Measurements from ENCODE around the gene IGSF22. TPM values are rescaled to one million over a fixed set of nuclear protein-coding genes. Genes with fewer than 3 reads are reported as not detected.
"Not testable (repeated sequence)": the region's sequence is repeated elsewhere in the genome, so short reads cannot be mapped to it uniquely, and the experiment has no call there.

The IGSF22 gene
- total RNA-seq, 2 donors from 2014 or later: 0.34 to 0.39 TPM

DNA sequence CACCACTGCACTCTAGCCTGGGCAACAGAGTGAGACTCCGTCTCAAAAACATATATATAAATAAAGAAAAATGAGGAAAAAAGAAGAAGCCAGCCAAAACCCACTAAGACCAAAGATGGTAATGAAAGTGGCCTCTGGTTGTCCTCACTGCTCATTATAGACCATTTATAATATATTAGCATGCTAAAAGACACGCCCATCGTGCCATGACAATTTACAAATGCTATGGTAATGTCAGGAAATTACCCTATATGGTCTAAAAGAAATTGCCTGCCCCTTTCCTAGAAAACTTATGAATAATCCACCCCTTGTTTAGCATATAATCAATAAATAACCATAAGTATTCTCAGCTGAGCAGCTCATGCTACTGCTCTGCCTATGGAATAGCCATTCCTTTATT is 43.5 kb downstream of the IGSF22 start:
- no peak for DNase-seq
- no peaks in the 10 kb centered on the region for H3K27me3 Mint-ChIP-seq (ENCODE audit: low read depth)
- no peaks in the 10 kb centered on the region for H3K9me3 Mint-ChIP-seq
- H3K36me3 Mint-ChIP-seq (ENCODE audit: insufficient read depth in 2 of 2): no peaks in the 10 kb centered on the region
- ATAC-seq (replicated peaks in 1 of 2): no peak
- H3K4me3 Mint-ChIP-seq: no peak overlapping the region
- H3K27ac Mint-ChIP-seq: no peak overlapping the region
- peaks cover 5% of the 10 kb centered on the region for H3K4me1 Mint-ChIP-seq (ENCODE audit: low read depth)

GRCh38 chr11:18681949-18682348 is 44.0 kb downstream of the IGSF22 start:
- H3K4me3 Mint-ChIP-seq; H3K9me3 Mint-ChIP-seq; ATAC-seq (replicated peaks in 1 of 2); DNase-seq; H3K27ac Mint-ChIP-seq; H3K4me1 Mint-ChIP-seq (ENCODE audit: low read depth); H3K27me3 Mint-ChIP-seq (ENCODE audit: low read depth); H3K36me3 Mint-ChIP-seq (ENCODE audit: insufficient read depth in 2 of 2): not testable (repeated sequence)

DNA sequence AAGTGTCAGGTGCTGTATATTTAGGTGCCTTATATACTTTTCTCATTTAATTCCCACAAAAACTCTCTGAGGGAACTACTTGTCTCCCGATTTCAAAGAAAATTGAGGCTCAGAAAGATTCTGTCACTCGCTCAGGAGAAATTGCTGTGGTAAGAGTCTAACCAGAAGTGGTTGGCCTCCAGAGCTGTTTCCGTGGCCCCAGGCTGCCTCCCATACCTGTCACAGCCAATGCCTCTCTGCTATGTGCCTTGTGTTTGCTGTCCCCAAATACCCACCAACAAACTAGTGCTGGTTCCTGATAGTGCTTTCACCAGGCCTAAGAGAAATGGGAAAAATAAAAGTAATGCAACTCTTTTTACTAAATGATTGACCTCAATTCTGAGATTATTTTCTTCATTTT is 48.4 kb downstream of the IGSF22 start:
- H3K4me3 Mint-ChIP-seq: no peak overlapping the region
- no peak overlapping the region for H3K27ac Mint-ChIP-seq
- no peaks in the 10 kb centered on the region for H3K9me3 Mint-ChIP-seq
- no peaks in the 10 kb centered on the region for H3K36me3 Mint-ChIP-seq (ENCODE audit: insufficient read depth in 2 of 2)
- H3K4me1 Mint-ChIP-seq (ENCODE audit: low read depth): peaks cover 14% of the 10 kb centered on the region
- ATAC-seq (replicated peaks in 1 of 2): no peak
- no peak for DNase-seq
- no peaks in the 10 kb centered on the region for H3K27me3 Mint-ChIP-seq (ENCODE audit: low read depth)

DNA sequence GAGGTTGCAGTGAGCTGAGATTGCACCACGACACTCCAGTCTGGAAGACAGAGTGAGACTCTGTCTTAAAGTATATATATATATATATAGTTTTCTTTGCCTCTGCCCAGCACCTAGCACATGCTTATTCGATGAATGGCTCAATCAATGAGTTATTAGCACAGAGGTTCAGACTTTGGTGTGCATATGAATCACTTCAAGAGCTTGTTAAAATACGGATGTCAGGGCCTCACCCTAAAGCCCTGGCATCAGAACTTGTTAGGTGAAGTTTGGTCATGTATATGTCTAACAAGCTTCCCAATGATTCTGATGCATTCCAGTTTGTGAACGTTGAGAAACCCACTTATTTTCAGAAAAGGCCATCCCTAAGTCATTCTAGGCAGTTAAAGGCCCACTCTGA is 49.2 kb downstream of the IGSF22 start:
- H3K9me3 Mint-ChIP-seq: no peaks in the 10 kb centered on the region
- H3K27ac Mint-ChIP-seq: no peak overlapping the region
- H3K4me3 Mint-ChIP-seq: no peak overlapping the region
- ATAC-seq (replicated peaks in 1 of 2) (no peak), DNase-seq (no peak)
- H3K36me3 Mint-ChIP-seq (ENCODE audit: insufficient read depth in 2 of 2): no peaks in the 10 kb centered on the region
- no peaks in the 10 kb centered on the region for H3K27me3 Mint-ChIP-seq (ENCODE audit: low read depth)
- H3K4me1 Mint-ChIP-seq (ENCODE audit: low read depth): peaks cover 20% of the 10 kb centered on the region

DNA sequence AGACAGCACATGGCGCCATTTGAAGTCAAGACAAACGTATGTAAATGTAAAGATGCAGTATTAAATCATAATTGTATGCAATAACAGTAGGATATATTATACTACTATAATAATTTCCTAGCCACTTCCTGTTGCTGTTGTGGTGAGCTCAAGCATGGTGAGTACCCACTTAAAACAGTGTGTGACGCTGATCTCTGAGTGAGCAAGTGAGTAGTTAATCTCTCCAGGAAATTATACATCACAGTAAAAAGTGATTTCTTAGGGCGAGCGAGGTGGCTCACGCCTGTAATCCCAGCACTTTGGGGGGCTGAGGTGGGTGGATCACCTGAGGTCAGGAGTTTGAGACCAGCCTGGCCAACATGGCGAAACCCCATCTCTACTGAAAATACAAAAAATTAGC is 53.8 kb downstream of the IGSF22 start:
- Mint-ChIP-seq H3K27ac (peak overlapping the region; percentile 89), H3K4me1 (ENCODE audit: low read depth) (peaks cover 52% of the 10 kb centered on the region), H3K4me3 (peak overlapping the region; percentile 56 to 66)
- not testable (repeated sequence) for H3K27me3 Mint-ChIP-seq (ENCODE audit: low read depth); H3K9me3 Mint-ChIP-seq; H3K36me3 Mint-ChIP-seq (ENCODE audit: insufficient read depth in 2 of 2)
- ATAC-seq (replicated peaks in 1 of 2): peak; percentile 86 to 90
- DNase-seq: peak; percentile 35 to 42

GRCh38 chr11:18671246-18671645 is 54.7 kb downstream of the IGSF22 start:
- H3K36me3 Mint-ChIP-seq (ENCODE audit: insufficient read depth in 2 of 2): no peaks in the 10 kb centered on the region
- H3K4me3 Mint-ChIP-seq: peak overlapping the region in 1 of 2 donors; percentile 11
- no peaks in the 10 kb centered on the region for H3K27me3 Mint-ChIP-seq (ENCODE audit: low read depth)
- peak; percentile 27 to 42 for ATAC-seq (replicated peaks in 1 of 2)
- H3K27ac Mint-ChIP-seq: peak overlapping the region; percentile 12
- peak in 1 of 2 donors; percentile 17 for DNase-seq
- H3K9me3 Mint-ChIP-seq: no peaks in the 10 kb centered on the region
- H3K4me1 Mint-ChIP-seq (ENCODE audit: low read depth): peaks cover 52% of the 10 kb centered on the region

DNA sequence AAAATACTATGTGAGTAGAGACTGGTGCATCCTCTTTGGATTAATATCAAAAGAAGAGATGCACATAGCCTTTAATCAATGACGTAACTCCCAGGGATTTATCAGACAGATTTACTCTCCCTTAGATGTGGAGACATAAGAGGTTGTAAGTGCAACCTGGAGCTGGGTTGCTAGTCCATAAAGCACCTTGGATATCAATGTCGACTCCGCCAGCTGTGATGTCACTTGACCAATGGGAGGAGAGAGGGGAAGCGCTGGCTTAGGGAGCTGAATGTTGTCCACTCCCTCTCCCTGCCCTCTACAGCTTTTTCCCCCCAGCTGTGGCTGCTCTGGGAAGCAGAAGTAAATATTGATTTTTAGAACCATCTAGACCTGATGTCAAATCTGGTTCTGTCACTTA is 56.3 kb downstream of the IGSF22 start:
- DNase-seq (no peak), ATAC-seq (replicated peaks in 1 of 2) (no peak)
- H3K27ac Mint-ChIP-seq: no peak overlapping the region
- H3K9me3 Mint-ChIP-seq: no peaks in the 10 kb centered on the region
- peaks cover 58% of the 10 kb centered on the region for H3K4me1 Mint-ChIP-seq (ENCODE audit: low read depth)
- H3K36me3 Mint-ChIP-seq (ENCODE audit: insufficient read depth in 2 of 2): no peaks in the 10 kb centered on the region
- H3K27me3 Mint-ChIP-seq (ENCODE audit: low read depth): no peaks in the 10 kb centered on the region
- no peak overlapping the region for H3K4me3 Mint-ChIP-seq

GRCh38 chr11:18669219-18669596 is 56.8 kb downstream of the IGSF22 start:
- H3K4me3 Mint-ChIP-seq: peak overlapping the region; percentile 41 to 79
- H3K27me3 Mint-ChIP-seq (ENCODE audit: low read depth): no peaks in the 10 kb centered on the region
- no peaks in the 10 kb centered on the region for H3K36me3 Mint-ChIP-seq (ENCODE audit: insufficient read depth in 2 of 2)
- peak overlapping the region; percentile 68 for H3K27ac Mint-ChIP-seq
- peak; percentile 29 for DNase-seq
- ATAC-seq (replicated peaks in 1 of 2): peak; percentile 45 to 47
- peaks cover 58% of the 10 kb centered on the region for H3K4me1 Mint-ChIP-seq (ENCODE audit: low read depth)
- no peaks in the 10 kb centered on the region for H3K9me3 Mint-ChIP-seq

DNA sequence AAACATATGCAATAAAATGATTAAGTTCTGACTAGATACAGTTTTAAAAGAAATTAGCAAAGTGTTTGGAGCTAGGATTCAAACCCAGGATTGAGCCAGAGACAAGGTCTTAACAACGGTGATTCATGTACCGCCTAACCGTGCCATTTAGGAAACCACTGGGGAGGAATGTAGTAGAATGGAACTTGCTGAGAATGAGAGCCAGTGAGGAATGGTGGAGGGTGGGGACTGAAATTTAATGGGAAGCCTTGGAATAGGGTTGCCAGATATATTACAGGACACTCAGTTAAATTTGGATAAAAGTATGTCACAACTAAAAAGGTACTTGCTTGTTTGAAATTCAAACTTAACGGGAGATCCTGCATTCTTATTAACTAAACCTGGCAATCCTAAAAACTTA is 57.9 kb downstream of the IGSF22 start:
- no peak overlapping the region for H3K4me3 Mint-ChIP-seq
- peaks cover 54% of the 10 kb centered on the region for H3K4me1 Mint-ChIP-seq (ENCODE audit: low read depth)
- H3K27me3 Mint-ChIP-seq (ENCODE audit: low read depth): no peaks in the 10 kb centered on the region
- no peaks in the 10 kb centered on the region for H3K9me3 Mint-ChIP-seq
- no peak for ATAC-seq (replicated peaks in 1 of 2)
- no peak for DNase-seq
- no peaks in the 10 kb centered on the region for H3K36me3 Mint-ChIP-seq (ENCODE audit: insufficient read depth in 2 of 2)
- H3K27ac Mint-ChIP-seq: no peak overlapping the region

- DNase-seq; H3K9me3 Mint-ChIP-seq; H3K27me3 Mint-ChIP-seq (ENCODE audit: low read depth); H3K36me3 Mint-ChIP-seq (ENCODE audit: insufficient read depth in 2 of 2): not testable (repeated sequence)
- Mint-ChIP-seq H3K4me3 (peak overlapping the region; percentile 8 to 49), H3K27ac (peak overlapping the region; percentile 11), H3K4me1 (ENCODE audit: low read depth) (peaks cover 32% of the 10 kb centered on the region)
- ATAC-seq (replicated peaks in 1 of 2): peak; percentile 44 to 46
Observed at GRCh38 chr11:18665353-18665872, 60.6 kb downstream of the IGSF22 start.

DNA sequence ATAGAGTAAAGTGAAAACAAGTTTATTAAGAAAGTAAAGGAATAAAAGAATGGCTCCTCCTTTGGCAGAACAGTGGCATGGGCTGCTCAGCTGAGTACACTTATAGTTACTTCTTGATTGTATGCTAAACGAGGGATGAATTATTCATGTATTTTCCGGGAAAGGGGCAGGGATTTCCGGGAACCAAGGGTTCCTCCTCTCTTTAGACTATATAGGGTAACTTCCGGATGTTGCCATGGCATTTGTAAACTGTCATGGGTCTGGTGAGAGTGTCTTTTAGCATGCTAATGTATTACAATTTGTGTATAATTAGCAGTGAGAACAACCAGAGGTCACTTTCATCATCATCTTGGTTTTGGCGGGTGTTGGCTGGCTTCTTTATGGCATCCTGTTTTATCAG is 68.3 kb downstream of the IGSF22 start:
- Mint-ChIP-seq H3K36me3 (ENCODE audit: insufficient read depth in 2 of 2) (peaks cover 0 to 2% of the 10 kb centered on the region in 2 donors), H3K27ac (no peak overlapping the region), H3K27me3 (ENCODE audit: low read depth) (peaks cover 9% of the 10 kb centered on the region), H3K9me3 (peaks cover 0 to 2% of the 10 kb centered on the region in 2 donors), H3K4me1 (ENCODE audit: low read depth) (no peaks in the 10 kb centered on the region), H3K4me3 (no peak overlapping the region)
- DNase-seq: no peak
- no peak for ATAC-seq (replicated peaks in 1 of 2)

Other genes starting within 250 kb of the IGSF22 start
- gene TSG101, start 199.2 kb downstream of the IGSF22 start, total RNA-seq: 10 to 100 TPM; 48.3 to 59.0 TPM
- 10 to 100 TPM; 17.5 to 24.3 TPM for gene UEVLD, start 137.5 kb downstream of the IGSF22 start, total RNA-seq
- 1 to 10 TPM; 1.0 to 3.1 TPM for gene MISFA, start 126.4 kb downstream of the IGSF22 start, total RNA-seq
- gene SPTY2D1, start 91.8 kb downstream of the IGSF22 start, total RNA-seq: 10 to 100 TPM; 23.1 to 25.3 TPM
- 1 to 10 TPM; 1.0 to 1.8 TPM for gene TMEM86A, start 27.4 kb downstream of the IGSF22 start, total RNA-seq
- gene PTPN5, start 65.6 kb upstream of the IGSF22 start, total RNA-seq: not detected
- not detected for gene MRGPRX1, start 213.2 kb upstream of the IGSF22 start, total RNA-seq